Body of pancreas (tissue), 4 donors: ENCODE measurements around the gene UBAC2.

ENCODE experiments used
- CTCF ChIP-seq, 7 experiments: fragments of 450-650 bp in 4 of 7; fragments of 200-600 bp in 3 of 7; sonication (generic) in 3 of 7; IDR thresholded peaks; one replicate each; pipeline ENCODE4 v1.5.1; 2016 to 2019; ENCODE audit warnings: antibody characterized with exemption in 7 of 7
- POLR2A ChIP-seq, 3 donors: fragments of 450-650 bp; IDR thresholded peaks; one replicate each; pipeline ENCODE4 v1.6.1; 2016; ENCODE audit warnings: antibody characterized with exemption in 3 of 3, mild to moderate bottlenecking in 2 of 3

DNA sequence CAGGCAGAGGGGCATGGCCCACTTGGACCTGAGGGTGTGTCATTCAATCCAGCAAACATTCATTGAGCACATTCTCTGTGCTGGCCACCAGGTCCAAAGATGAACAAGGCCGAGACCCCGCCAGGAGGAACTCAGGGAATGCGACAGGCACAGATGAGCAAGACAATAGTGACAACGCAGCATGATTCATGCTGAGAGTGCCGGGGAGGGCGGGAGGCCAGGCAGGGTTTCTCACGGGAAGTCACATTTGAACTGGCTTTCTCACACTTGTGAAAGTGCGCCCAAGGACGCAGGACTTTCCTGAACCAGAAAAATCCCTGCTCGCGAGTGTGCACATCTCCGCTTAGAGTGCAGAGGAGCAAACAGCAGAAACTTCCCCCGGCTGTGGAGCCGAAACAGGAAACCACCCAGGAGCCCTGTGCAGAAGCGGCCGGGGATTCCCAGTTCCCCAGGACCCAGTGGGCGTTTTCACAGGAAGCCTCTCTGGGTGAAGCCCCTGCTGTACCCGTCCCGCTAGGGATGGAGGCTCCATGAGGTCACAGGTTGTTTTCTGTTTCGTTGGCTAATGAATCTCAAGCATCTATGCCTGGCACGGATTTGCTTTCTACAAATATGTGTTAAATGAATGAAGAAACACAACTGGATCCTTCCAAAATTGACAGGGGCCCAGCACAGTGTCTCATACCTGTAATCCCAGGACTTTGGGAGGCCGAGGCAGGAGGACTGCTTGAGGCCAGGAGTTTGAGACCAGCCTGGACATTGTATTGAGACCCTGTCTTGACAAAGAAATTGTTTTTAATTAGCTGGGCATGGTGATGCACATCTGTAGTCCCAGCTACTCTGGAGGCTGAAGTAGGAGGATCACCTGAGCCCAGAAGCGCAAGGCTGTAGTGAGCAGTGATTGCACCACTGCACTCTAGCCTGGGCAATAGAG is 232.2 kb downstream of the UBAC2 start:
- TF ChIP-seq CTCF (IDR thresholded peaks at IDR 0.05), result no peak
- no peak for TF ChIP-seq POLR2A (IDR thresholded peaks at IDR 0.05)
